GM12874 (cell line): ENCODE measurements around the gene UTP25.

Source experiments
- TF ChIP-seq, protein P1 (sequence below): IDR thresholded peaks from 2 replicates; pipeline ENCODE4 v1.5.1; 2011; ENCODE audit warnings: low read depth, mild to moderate bottlenecking, control low read depth, low read length, moderate library complexity; ENCODE audit not compliant: insufficient read depth

UTP25 gene

DNA sequence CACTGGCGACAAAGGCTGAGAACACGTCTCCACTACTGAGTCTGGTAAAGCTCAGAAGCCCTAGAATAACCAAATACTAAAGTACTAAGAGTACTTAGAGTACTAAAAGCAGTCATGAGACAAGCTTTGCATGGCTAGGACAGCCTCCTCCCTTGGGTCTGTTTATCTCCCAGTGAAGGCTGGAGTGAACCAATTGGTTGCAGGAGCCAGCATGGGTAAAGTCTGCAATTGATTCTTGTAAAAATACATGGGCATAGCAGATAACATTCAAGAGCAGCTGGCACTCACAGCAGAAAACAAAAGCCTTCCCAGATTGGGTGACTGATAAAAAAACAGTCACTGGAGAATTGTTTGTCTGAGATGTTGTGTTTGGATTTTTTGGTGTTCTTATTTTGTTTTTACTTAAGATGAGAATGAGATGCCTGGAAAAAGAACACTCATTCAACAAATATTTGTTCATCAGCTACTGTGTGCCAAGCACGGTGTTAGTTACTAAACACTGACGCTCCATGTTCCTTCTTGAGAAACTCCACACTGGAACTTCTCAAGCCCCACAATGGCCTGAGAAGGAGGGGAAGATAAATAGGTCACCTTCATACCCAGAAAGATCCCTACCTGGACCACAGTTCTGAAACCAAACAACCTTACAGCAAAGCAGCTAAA lies 25.5 kb upstream of the UTP25 start:
- TF ChIP-seq, protein P1, sequence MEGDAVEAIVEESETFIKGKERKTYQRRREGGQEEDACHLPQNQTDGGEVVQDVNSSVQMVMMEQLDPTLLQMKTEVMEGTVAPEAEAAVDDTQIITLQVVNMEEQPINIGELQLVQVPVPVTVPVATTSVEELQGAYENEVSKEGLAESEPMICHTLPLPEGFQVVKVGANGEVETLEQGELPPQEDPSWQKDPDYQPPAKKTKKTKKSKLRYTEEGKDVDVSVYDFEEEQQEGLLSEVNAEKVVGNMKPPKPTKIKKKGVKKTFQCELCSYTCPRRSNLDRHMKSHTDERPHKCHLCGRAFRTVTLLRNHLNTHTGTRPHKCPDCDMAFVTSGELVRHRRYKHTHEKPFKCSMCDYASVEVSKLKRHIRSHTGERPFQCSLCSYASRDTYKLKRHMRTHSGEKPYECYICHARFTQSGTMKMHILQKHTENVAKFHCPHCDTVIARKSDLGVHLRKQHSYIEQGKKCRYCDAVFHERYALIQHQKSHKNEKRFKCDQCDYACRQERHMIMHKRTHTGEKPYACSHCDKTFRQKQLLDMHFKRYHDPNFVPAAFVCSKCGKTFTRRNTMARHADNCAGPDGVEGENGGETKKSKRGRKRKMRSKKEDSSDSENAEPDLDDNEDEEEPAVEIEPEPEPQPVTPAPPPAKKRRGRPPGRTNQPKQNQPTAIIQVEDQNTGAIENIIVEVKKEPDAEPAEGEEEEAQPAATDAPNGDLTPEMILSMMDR, result no peak

DNA sequence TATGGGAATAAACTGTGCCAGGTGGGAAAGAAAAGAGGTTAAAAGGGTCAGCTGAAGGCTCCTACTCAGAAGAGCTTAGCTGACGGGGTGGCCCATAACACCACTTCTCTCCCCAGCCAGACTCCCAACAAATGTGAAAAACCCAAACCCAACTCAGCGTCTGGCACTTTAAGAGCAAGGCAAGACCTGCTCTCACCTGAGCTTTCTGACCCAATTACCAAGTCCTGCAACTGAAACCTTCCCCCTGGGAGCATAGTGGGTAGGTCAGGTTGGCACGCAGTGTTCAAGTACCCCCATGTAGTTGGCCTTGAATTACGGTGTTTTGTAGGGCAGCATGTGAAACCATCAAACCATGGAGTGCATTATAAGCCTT lies 25.0 kb upstream of the UTP25 start:
- TF ChIP-seq, protein P1, result no peak

GRCh38 chr1:209803568-209803967 lies 24.2 kb upstream of the UTP25 start:
- TF ChIP-seq, protein P1, result no peak

DNA sequence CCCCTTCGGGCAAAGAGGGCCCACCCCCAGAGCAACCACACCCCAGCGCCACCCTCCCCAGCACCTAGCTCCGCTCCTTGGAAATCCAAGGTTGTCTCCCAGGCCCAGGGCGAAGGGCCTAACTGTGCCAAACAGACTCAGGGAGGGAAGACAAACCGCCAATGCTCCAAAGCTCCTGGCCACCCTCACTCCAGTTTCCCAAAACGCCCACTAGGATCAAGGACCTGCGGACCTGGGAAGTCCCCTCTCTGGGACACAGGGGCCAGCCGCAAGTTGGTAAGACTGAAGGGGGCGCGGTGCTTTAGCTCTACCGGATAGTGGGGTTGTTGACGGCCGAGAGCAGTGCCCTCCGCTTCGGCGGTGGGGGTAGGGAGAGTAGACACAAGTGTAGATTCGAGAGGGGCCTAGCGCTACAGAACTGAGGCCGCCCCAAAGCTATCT lies 22.4 kb upstream of the UTP25 start:
- TF ChIP-seq, protein P1, result no peak

DNA sequence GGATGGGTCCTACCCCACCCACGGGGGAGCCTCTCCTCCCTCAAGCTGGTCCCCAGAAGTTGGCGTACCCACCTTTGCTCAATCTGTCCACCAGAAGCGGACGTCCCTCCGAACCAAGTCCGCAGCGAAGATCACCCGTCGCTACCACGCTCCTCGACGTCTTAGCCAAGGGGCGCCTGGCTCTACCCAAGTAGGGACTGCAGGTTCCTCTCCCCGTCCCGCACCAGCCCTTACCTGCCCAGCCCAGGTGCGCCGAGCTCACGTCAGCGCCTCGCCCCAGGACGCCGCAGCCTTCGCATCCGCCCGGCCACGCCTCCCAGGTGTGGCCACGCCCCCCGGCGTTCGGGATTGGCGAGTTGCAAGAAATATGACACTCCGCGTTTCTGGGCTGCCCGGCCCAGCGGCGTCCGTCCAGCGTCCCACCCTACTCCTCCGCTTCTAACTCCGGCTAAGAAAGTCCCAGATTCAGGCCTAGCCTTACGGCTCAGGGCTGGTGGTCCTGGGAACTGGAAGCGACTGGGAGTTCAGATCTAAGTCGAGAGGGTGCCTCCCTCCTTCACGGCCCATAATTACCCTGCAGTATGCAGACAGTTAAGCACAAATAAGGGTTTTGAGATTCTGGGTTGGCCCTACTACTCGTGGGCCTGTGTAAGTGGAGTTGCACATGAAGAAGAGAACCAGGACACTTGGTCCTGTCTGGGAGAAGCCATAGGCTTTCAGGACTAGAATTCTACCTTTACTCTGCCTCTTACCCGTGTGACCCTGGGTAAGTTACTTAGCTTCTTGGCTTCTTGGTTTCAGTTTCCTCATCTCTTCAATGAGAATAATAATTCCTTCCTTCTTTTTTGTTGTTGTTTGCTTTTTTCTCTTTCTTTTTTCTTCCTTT lies 21.7 kb upstream of the UTP25 start, which contains the start of gene IRF6:
Gene IRF6 (minus strand): TSS at position 268 of the 886 bp plus-strand sequence. CDS start 4,729 bp downstream, outside the sequence.
- TF ChIP-seq, protein P1, result no peak

- TF ChIP-seq, protein P1, result no peak
Measured at GRCh38 chr1:209807509-209807908, 20.3 kb upstream of the UTP25 start.

GRCh38 chr1:209808059-209808581 lies 19.7 kb upstream of the UTP25 start:
- TF ChIP-seq, protein P1, result no peak
